Vagina (tissue), 2 donors: ENCODE results near the gene VSTM2B.

Source experiments
- CTCF ChIP-seq, 3 experiments: fragments of 450-650 bp in 2 of 3; fragments of 200-600 bp in 1 of 3; sonication (generic) in 1 of 3; IDR thresholded peaks; one replicate each; pipeline ENCODE4 v1.5.1; 2017 to 2019; ENCODE audit warnings: antibody characterized with exemption in 3 of 3, mild to moderate bottlenecking in 2 of 3, moderate library complexity in 2 of 3
- POLR2A ChIP-seq, 2 donors: fragments of 450-650 bp; IDR thresholded peaks; one replicate each; pipeline ENCODE4 v1.6.1; 2017; ENCODE audit warnings: antibody characterized with exemption in 2 of 2, mild to moderate bottlenecking in 2 of 2, moderate library complexity in 2 of 2
- POLR2AphosphoS5 ChIP-seq, 2 donors: sonication (generic); formaldehyde crosslinking; IDR thresholded peaks; one replicate each; pipeline ENCODE4 v1.9.0; 2017; ENCODE audit warnings: antibody characterized with exemption in 2 of 2, mild to moderate bottlenecking in 2 of 2, low read depth in 1 of 2; ENCODE audit not compliant: insufficient read depth in 1 of 2

DNA sequence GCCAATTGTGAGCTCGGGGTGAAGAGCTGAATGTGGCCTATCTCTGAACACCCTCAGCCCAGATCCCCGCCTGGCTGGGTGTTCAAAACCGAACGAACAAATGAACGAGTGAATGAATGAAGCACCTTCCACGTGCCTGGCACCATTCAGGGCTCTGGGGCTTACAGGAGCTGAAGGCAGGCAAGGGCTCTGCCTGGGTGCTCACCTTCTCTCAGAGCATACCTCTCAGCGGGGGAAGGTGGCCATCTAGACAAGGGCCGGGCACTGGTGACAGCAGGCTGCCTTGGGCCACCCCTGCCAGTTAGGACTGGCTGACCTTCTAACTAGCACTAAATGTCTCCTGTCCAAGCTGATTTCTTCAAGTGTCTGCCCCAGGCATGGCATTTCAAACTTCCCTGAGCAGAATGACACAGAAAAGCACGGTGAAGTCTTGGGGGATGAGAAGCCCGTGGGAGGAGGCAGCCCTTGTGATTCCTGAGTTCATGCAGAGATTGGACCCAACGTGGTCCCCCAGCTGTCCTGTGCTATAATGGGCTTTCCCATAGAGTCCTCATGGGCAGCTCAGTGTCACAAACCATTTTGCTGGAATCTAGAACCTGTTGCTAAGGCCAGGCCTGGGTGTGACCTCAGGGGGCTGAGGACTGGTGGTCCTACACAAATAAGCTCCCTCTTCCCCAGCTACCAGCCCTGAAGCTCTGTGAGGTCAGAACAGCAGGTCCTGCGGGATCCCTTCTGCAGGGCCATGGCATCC lies 27.9 kb upstream of the VSTM2B start:
- TF ChIP-seq CTCF (IDR thresholded peaks at IDR 0.05) (no peak), POLR2A (IDR thresholded peaks at IDR 0.05) (no peak), POLR2AphosphoS5 (IDR thresholded peaks at IDR 0.05; ENCODE audit: insufficient read depth in 1 of 2, low read depth in 1 of 2) (no peak)
